HG03521 (cell line): Measurements from ENCODE around the gene FAH.
"Not testable (repeated sequence)": the region's sequence is repeated elsewhere in the genome, so short reads cannot be mapped to it uniquely, and the experiment has no call there.

Source experiments
- ATAC-seq: cut with Tn5 transposase; IDR thresholded peaks from one replicate; pipeline ENCODE4 v1.9.1; 2021; ENCODE audit warnings: mild to moderate bottlenecking, moderate library complexity; ENCODE audit not compliant: unreplicated experiment

FAH gene

GRCh38 chr15:80151148-80151547 is 1.7 kb upstream of the FAH start:
- ATAC-seq, result no peak

DNA sequence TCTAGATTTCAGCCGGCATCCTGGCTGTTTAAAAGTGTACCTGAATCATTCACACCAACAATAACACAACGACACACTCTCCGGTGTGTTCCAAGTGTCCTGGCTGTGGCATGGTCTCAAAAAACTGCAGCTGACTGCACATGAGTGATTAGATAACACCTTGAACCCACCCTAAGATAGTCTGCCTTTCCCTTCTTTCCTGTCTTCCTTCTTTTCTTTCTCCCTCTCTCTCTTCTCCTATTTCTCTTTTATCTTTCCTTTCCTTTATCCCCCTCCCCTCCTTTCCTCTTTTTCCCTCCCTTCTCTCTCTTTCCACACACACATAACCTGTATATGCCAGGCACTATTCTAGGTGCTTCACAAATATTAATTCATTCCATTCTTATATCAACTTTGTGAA is 1.2 kb upstream of the FAH start:
- no peak for ATAC-seq

DNA sequence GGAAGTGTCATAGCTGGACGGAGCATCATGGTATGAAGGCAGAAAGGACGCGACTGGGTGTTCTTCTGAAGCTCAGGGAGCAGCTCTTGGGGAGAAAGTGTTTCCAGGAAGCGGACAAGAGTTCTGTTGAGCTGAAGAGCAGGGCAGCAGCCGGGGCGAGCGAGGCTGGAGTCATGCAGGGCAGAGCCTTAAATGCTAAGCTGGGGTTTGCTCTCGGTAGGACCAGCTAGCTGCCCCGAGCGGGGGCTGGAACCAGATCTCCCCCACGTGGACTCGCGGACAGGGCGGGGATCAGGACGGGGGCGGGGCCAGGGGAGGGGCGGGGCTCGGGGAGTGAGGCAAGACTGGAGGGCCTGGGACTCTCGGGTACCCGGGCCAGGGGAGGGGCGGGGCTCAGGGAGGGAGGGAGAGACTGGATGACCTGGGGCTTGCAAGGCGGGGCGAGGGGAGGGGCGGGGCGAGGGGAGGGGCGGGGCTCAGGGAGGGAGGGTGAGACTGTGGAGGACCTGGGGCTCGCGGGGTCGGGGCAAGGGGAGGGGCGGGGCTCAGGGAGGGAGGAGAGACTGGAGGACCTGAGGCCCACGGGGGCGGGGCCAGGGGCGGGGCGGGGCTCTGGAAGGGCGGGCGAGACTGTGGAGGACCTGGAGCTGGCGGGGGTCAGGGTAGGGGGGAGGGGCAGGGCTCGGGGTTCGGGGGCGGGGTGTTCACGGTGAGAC is 461 bp upstream of the FAH start:
- peak; percentile 58 for ATAC-seq

- no peak for ATAC-seq
Observed at GRCh38 chr15:80153900-80154299, 1.1 kb downstream of the FAH start.

- ATAC-seq, result no peak
Observed at GRCh38 chr15:80154336-80154735, 1.5 kb downstream of the FAH start.

- no peak for ATAC-seq
Observed at GRCh38 chr15:80155001-80155377, 2.2 kb downstream of the FAH start.

GRCh38 chr15:80155378-80156175 is 2.8 kb downstream of the FAH start:
- not testable (repeated sequence) for ATAC-seq

DNA sequence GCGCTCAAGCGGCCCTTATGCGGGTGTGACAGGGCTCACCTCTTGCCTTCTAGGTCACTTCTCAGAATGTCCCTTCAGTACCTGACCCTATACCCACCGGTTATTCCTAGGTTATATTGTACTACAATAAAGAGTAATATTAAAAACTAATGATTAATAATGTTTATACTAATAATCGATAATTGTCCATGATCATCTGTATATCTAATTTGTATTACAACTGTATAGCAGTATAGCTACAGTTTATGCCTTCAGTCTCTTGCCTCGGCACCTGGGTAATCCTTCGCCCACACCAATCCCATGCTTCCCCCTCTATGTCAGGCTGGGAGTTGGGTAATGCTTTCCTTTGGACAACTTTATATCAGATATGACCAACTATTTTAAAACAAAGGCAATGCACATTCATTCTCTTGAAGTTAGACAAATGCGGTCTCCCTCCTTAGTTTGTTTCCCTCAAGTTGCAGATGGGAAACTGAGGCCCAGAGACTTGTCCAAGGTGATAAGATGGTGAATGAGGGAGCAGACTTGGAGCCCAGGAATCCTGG is 3.4 kb downstream of the FAH start:
- no peak for ATAC-seq

- ATAC-seq, result no peak
Observed at GRCh38 chr15:80157215-80157614, 4.4 kb downstream of the FAH start.

GRCh38 chr15:80159301-80159700 is 6.5 kb downstream of the FAH start:
- ATAC-seq, result no peak

DNA sequence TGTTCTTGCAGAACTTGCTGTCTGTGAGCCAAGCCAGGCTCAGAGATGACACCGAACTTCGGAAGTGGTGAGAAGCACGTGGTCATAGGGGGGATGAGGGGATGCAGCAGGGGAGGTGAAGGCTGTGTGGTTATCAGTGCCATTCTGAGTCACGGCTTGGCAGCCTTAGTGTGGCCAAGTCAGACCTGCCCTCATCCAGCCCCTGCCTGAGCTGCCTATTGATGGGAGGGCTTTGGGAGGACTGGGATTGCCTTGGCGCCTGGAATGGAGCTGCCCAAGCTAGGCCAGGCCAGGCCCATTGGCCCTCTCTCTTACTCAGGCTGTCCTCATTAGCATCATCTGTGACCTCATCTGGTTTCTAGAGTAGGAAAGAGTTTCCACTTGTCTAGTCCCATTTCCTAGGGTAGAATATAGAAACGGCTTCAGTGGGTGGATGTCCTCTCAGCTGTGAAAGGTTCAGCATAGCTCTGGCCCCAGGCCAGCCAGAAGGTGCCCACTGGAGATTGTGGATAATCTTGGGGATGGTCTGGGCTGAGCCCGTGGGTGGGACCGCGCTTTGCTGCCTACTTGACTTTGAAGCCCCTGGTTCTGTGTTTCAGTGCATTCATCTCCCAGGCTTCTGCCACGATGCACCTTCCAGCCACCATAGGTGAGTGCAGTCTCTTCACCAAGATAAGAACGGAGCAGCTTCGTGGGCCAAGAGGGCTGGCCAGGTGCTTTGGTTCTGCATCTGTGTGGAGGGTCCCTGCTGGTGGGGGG is 7.2 kb downstream of the FAH start:
- no peak for ATAC-seq

- peak; percentile 53 for ATAC-seq
Observed at GRCh38 chr15:80160570-80161156, 7.9 kb downstream of the FAH start.

DNA sequence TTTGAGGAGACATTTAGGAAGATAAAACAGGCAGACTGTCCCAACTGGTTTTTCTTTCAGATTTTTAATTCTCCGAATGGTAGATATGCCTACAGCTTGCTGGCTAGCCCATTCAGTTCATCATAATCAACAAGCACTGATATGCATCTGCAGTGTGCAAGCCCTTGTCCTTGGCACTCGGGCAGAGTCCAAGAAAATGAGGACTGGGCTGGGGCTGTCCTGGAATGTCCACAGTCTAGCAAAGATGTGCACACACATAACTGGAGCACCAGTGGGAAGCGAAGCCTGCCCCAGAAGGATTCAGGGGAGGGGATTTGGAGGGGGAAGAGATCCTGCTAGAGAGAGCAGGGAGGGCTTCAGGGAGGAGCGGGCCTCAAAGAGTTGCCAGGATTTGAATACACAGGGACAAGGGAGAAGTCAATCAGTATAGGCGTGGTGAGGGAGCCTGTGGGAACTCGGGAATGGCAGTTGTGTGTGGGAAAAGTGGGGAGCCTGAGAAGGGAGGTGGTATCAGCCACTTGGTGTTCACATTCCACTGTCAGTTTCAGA is 8.7 kb downstream of the FAH start:
- no peak for ATAC-seq

DNA sequence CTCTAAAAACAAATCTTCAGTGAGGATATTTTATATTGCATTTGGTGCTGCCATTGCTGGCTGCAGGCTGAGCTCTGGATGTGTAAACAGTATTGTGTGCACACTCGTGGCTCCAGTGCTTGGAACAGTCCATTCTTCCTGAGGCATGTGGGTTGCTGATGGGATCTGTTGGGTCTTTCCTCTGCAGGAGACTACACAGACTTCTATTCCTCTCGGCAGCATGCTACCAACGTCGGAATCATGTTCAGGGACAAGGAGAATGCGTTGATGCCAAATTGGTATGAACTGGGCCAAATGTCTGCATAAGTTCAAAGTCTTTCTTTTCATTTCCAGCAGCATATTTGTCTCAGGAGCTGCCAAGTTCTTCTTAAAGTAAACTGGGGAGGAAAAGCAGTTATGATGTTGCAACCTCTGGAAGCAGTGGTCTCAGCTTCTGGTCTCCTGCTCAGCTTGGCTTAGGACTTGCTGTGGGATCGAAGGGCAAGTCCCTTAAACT is 9.3 kb downstream of the FAH start:
- ATAC-seq, result no peak

GRCh38 chr15:80163217-80163616 is 10.4 kb downstream of the FAH start:
- ATAC-seq, result no peak

DNA sequence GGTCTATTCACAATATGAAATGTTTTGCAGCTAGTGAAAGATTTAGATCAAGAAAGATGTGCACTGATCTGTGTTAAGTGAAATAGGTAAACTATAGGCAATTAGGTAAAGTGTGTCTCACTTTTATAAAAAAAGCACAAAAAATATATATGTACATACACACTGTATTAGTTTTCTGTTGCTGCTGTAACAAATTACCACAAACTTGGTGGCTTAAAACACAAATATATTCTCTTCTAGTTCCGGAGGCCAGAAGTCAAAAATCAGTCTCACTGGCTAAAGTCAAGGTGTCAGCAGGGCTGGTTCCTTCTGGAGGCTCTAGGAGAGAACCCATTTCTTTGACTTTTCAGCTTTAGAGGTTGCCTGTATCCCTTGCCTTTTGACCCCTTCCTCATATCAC is 11.1 kb downstream of the FAH start:
- no peak for ATAC-seq

DNA sequence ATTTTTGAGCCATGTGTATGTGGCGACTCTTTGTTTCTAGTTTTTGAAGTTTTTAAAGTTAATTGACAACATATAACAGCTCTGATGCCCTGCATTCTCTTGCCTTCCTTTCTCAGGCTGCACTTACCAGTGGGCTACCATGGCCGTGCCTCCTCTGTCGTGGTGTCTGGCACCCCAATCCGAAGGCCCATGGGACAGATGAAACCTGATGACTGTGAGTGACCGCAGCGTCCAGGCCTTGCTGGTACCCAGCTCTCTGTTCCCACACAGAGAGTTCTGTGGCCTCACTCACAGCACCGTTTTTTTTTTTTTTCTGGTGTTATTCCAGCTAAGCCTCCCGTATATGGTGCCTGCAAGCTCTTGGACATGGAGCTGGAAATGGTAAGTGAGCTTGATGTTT is 15.1 kb downstream of the FAH start:
- no peak for ATAC-seq

- no peak for ATAC-seq
Observed at GRCh38 chr15:80168421-80168820, 15.6 kb downstream of the FAH start.

DNA sequence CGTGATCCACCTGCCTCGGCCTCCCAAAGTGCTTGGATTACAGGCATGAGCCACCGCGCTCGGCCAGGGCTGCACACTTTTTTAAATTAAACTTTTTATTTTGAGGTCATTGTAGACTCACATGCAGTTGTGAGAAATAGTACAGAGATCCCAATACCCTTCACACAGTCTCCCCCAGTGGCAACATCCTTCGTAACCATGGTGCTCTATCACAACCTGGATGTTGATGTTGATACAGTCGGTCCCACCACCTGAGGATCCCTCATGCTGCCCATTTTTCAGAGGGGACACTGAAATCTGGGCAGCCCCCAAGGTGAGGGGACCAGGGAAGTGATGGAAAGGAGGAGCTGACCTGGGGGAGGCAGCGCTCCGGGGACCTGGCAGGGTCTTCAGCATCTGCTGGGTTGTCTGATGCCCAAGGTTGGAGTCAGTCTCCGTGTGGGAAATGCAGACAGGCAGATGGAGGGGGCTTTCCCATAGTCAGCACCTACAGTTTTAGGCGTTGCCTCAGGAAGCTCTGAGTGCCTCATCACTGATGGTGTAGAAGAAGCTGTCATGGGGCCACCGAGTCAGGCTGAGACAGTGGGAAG is 17.1 kb downstream of the FAH start:
- no peak for ATAC-seq

- ATAC-seq, result no peak
Observed at GRCh38 chr15:80170596-80170995, 17.8 kb downstream of the FAH start.
